Liver (tissue), 9 donors: ENCODE measurements around the gene SECISBP2L. TPM values are rescaled to one million over a fixed set of nuclear protein-coding genes. Genes with fewer than 3 reads are reported as not detected.

ENCODE experiments used
- DNase-seq: peaks from one replicate; pipeline ENCODE4 v3.0.0-alpha.2; 2017; ENCODE audit warnings: low spot score
- H3K27ac ChIP-seq, 2 donors: one replicate each; pipeline ENCODE4 v1.7.0; 2013; ENCODE audit warnings: inconsistent platforms in 2 of 2, low read length in 2 of 2, control low read depth in 1 of 2, low read depth in 1 of 2, mild to moderate bottlenecking in 1 of 2
- H3K27me3 ChIP-seq, 4 donors: one replicate each; pipeline versions ENCODE4 v1.6.1 to v1.7.0; 2013; ENCODE audit warnings: low read length in 3 of 4, inconsistent platforms in 1 of 4, mild to moderate bottlenecking in 1 of 4, moderate library complexity in 1 of 4; ENCODE audit not compliant: control insufficient read depth in 4 of 4, insufficient read depth in 4 of 4
- H3K36me3 ChIP-seq, 4 donors: one replicate each; pipeline versions ENCODE4 v1.6.1 to v1.7.0; 2013; ENCODE audit warnings: low read length in 3 of 4, mild to moderate bottlenecking in 3 of 4, low read depth in 1 of 4, moderate library complexity in 1 of 4; ENCODE audit not compliant: control insufficient read depth in 4 of 4, insufficient read depth in 3 of 4
- H3K4me1 ChIP-seq, 4 donors: one replicate each; pipeline versions ENCODE4 v1.6.1 to v1.7.0; 2013; ENCODE audit warnings: low read length in 3 of 4, mild to moderate bottlenecking in 3 of 4, moderate library complexity in 1 of 4; ENCODE audit not compliant: control insufficient read depth in 4 of 4, insufficient read depth in 4 of 4
- H3K4me3 ChIP-seq, 3 donors: one replicate each; pipeline versions ENCODE4 v1.6.1 to v1.7.0; 2013; ENCODE audit warnings: low read length in 3 of 3, control low read depth in 1 of 3, low read depth in 1 of 3, mild to moderate bottlenecking in 1 of 3
- H3K9ac ChIP-seq, 2 donors: one replicate each; pipeline ENCODE4 v1.7.0; 2013; ENCODE audit warnings: low read length in 2 of 2, mild to moderate bottlenecking in 2 of 2, moderate library complexity in 2 of 2, control low read depth in 1 of 2, low read depth in 1 of 2
- H3K9me3 ChIP-seq, 4 donors: one replicate each; pipeline versions ENCODE4 v1.6.1 to v1.7.0; 2013; ENCODE audit warnings: low read length in 3 of 4; ENCODE audit not compliant: control insufficient read depth in 4 of 4
- EGR1 ChIP-seq, 2 donors: IDR thresholded peaks; 2 replicates each; pipeline ENCODE4 v1.6.1; 2016 to 2018; ENCODE audit warnings: antibody characterized with exemption in 2 of 2, low read depth in 2 of 2
- FOXA1 ChIP-seq: IDR thresholded peaks from 2 replicates; pipeline ENCODE4 v1.6.1; 2016; ENCODE audit warnings: antibody characterized with exemption
- FOXA2 ChIP-seq: IDR thresholded peaks from 2 replicates; pipeline ENCODE4 v1.6.1; 2016; ENCODE audit warnings: antibody characterized with exemption
- GABPA ChIP-seq, 2 donors: IDR thresholded peaks in 1 of 2; conservative IDR thresholded peaks in 1 of 2; 2 replicates each; pipeline ENCODE4 v1.6.1; 2016; ENCODE audit warnings: antibody characterized with exemption in 2 of 2, mild to moderate bottlenecking in 1 of 2, moderate library complexity in 1 of 2
- HNF4G ChIP-seq: IDR thresholded peaks from 2 replicates; pipeline ENCODE4 v1.6.1; 2016; ENCODE audit warnings: antibody characterized with exemption
- NR2F2 ChIP-seq: IDR thresholded peaks from 2 replicates; pipeline ENCODE4 v1.6.1; 2016; ENCODE audit warnings: antibody characterized with exemption
- RXRA ChIP-seq, 2 donors: IDR thresholded peaks; 2 replicates each; pipeline ENCODE4 v1.6.1; 2017 to 2018; ENCODE audit warnings: antibody characterized with exemption in 2 of 2, mild to moderate bottlenecking in 1 of 2
- SP1 ChIP-seq: IDR thresholded peaks from 2 replicates; pipeline ENCODE4 v1.6.1; 2018; ENCODE audit warnings: antibody characterized with exemption, mild to moderate bottlenecking
- TAF1 ChIP-seq: conservative IDR thresholded peaks from 2 replicates; pipeline ENCODE4 v1.6.1; 2016; ENCODE audit warnings: antibody characterized with exemption, mild to moderate bottlenecking
- WGBS: extraction: QIAGEN DNeasy Blood & Tissue Kit; methylation state at CpG from one replicate; pipeline ENCODE4 v1.1.7; 2013; 5-methylcytosine and 5-hydroxymethylcytosine counted together
- polyA plus RNA-seq, 2 donors: library from polyadenylated mRNA; stranded (reverse) in 1 of 2; unstranded in 1 of 2; fragments of 200-250 nt in 1 of 2; fragments of >200 nt in 1 of 2; fragmentation: Nextera tagmentation in 1 of 2; extraction: Ambion mirVana in 1 of 2; gene quantifications; one replicate each; pipeline versions ENCODE4 v1.2.1 to v1.2.3, GENCODE V29; 2013 to 2015
- total RNA-seq, 2 donors: library from RNA; depleted of rRNA; stranded (reverse); fragments of >200 nt; gene quantifications; one replicate each; pipeline ENCODE4 v1.2.3, GENCODE V29; 2014
- TF ChIP-seq, protein P1 (sequence below): fragments of 150-350 bp; IDR thresholded peaks from 2 replicates; pipeline ENCODE4 v1.5.1; 2017; ENCODE audit warnings: improper control_type of control experiment, low read depth, low read length; ENCODE audit not compliant: missing input control
- TF ChIP-seq, protein P2 (sequence below): IDR thresholded peaks from 2 replicates; pipeline ENCODE4 v1.6.1; 2016; ENCODE audit warnings: antibody characterized with exemption
- TF ChIP-seq, protein P3 (sequence below): IDR thresholded peaks from 2 replicates; pipeline ENCODE4 v1.6.1; 2016; ENCODE audit warnings: antibody characterized with exemption
- TF ChIP-seq, protein P4 (sequence below): IDR thresholded peaks from 2 replicates; pipeline ENCODE4 v1.6.1; 2016; ENCODE audit warnings: antibody characterized with exemption, mild to moderate bottlenecking
- TF ChIP-seq, protein P5 (sequence below): IDR thresholded peaks from 2 replicates; pipeline ENCODE4 v1.6.1; 2016; ENCODE audit warnings: antibody characterized with exemption
- donor health status: healthy.
- donor health status: healthy.
- donor health status: healthy.
- donor health status: healthy.
- donor health status: healthy.

SECISBP2L gene
- total and polyA plus RNA-seq, 4 donors = 5.7 to 15.7 (median 14.3) TPM

DNA sequence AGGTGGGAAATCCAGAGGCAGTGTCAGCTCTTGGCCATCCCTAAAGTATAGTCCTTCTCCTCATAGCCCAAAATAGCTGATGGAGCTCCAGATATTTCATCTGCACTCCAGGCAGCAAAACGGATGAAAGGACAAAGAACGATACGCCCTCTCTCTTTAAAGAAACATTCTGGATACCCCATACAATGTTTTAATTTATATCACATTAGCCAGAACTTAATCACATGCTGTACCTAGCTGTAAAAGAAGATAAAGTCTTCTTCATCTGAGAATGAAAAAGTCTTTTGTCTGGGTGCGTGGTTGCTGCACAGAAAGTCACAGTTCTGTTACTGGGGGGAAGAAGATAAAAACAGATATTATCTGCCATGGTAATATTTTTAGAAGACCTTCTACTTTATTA, 78.2 kb downstream of the SECISBP2L start:
- Histone ChIP-seq H3K36me3 (no peaks in the 10 kb centered on the region), H3K27me3 (peaks cover 0 to 11% (median 0%) of the 10 kb centered on the region in 4 donors), H3K9me3 (no peaks in the 10 kb centered on the region), H3K4me3 (no peak overlapping the region), H3K4me1 (peaks cover 0 to 9% (median 7%) of the 10 kb centered on the region in 4 donors), H3K9ac (no peak overlapping the region), H3K27ac (no peak overlapping the region)
- DNase-seq = no peak
- WGBS = 84% methylated on average over 4 of the region's 4 CpGs
- no peak for TF ChIP-seq SP1
- TF ChIP-seq, protein P1, sequence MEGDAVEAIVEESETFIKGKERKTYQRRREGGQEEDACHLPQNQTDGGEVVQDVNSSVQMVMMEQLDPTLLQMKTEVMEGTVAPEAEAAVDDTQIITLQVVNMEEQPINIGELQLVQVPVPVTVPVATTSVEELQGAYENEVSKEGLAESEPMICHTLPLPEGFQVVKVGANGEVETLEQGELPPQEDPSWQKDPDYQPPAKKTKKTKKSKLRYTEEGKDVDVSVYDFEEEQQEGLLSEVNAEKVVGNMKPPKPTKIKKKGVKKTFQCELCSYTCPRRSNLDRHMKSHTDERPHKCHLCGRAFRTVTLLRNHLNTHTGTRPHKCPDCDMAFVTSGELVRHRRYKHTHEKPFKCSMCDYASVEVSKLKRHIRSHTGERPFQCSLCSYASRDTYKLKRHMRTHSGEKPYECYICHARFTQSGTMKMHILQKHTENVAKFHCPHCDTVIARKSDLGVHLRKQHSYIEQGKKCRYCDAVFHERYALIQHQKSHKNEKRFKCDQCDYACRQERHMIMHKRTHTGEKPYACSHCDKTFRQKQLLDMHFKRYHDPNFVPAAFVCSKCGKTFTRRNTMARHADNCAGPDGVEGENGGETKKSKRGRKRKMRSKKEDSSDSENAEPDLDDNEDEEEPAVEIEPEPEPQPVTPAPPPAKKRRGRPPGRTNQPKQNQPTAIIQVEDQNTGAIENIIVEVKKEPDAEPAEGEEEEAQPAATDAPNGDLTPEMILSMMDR = no peak
- TF ChIP-seq, protein P2, sequence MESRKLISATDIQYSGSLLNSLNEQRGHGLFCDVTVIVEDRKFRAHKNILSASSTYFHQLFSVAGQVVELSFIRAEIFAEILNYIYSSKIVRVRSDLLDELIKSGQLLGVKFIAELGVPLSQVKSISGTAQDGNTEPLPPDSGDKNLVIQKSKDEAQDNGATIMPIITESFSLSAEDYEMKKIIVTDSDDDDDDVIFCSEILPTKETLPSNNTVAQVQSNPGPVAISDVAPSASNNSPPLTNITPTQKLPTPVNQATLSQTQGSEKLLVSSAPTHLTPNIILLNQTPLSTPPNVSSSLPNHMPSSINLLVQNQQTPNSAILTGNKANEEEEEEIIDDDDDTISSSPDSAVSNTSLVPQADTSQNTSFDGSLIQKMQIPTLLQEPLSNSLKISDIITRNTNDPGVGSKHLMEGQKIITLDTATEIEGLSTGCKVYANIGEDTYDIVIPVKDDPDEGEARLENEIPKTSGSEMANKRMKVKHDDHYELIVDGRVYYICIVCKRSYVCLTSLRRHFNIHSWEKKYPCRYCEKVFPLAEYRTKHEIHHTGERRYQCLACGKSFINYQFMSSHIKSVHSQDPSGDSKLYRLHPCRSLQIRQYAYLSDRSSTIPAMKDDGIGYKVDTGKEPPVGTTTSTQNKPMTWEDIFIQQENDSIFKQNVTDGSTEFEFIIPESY = no peak
- no peak for TF ChIP-seq GABPA (IDR thresholded peaks at IDR 0.05 in 1 of 2, conservative IDR thresholded peaks at IDR 0.05 in 1 of 2)
- TF ChIP-seq RXRA (IDR thresholded peaks at IDR 0.05) = no peak

DNA sequence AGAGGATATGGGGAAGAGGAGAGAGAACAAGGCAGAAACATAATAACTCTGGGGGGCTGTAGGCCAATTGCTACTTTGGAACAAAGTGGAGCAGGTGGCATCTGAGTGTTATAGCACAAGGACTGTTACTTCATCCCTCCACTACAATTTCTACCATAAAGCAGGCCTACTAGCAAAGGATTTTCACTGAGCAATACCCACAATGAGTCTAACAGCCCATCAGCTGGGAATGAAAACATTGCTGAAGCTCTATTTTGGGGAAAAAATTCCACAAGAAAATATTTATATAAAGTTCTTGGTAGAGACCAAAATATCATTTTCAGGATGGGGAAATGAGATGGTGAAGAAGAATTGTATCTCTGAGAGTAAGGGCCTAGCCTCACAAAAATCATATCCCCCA, 78.9 kb downstream of the SECISBP2L start:
- no peaks in the 10 kb centered on the region for H3K9me3 ChIP-seq
- peaks cover 0 to 11% (median 0%) of the 10 kb centered on the region in 4 donors for H3K27me3 ChIP-seq
- no peak overlapping the region for H3K4me3 ChIP-seq
- no peak overlapping the region for H3K27ac ChIP-seq
- TF ChIP-seq GABPA (IDR thresholded peaks at IDR 0.05 in 1 of 2, conservative IDR thresholded peaks at IDR 0.05 in 1 of 2) = no peak
- TF ChIP-seq, protein P3, sequence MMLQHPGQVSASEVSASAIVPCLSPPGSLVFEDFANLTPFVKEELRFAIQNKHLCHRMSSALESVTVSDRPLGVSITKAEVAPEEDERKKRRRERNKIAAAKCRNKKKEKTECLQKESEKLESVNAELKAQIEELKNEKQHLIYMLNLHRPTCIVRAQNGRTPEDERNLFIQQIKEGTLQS = no peak
- no peak for TF ChIP-seq TAF1
- no peak for TF ChIP-seq HNF4G
- no peak for TF ChIP-seq FOXA1
- TF ChIP-seq, protein P4, sequence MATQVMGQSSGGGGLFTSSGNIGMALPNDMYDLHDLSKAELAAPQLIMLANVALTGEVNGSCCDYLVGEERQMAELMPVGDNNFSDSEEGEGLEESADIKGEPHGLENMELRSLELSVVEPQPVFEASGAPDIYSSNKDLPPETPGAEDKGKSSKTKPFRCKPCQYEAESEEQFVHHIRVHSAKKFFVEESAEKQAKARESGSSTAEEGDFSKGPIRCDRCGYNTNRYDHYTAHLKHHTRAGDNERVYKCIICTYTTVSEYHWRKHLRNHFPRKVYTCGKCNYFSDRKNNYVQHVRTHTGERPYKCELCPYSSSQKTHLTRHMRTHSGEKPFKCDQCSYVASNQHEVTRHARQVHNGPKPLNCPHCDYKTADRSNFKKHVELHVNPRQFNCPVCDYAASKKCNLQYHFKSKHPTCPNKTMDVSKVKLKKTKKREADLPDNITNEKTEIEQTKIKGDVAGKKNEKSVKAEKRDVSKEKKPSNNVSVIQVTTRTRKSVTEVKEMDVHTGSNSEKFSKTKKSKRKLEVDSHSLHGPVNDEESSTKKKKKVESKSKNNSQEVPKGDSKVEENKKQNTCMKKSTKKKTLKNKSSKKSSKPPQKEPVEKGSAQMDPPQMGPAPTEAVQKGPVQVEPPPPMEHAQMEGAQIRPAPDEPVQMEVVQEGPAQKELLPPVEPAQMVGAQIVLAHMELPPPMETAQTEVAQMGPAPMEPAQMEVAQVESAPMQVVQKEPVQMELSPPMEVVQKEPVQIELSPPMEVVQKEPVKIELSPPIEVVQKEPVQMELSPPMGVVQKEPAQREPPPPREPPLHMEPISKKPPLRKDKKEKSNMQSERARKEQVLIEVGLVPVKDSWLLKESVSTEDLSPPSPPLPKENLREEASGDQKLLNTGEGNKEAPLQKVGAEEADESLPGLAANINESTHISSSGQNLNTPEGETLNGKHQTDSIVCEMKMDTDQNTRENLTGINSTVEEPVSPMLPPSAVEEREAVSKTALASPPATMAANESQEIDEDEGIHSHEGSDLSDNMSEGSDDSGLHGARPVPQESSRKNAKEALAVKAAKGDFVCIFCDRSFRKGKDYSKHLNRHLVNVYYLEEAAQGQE = no peak
- no peak for TF ChIP-seq NR2F2
- TF ChIP-seq FOXA2 = no peak
- TF ChIP-seq EGR1 (IDR thresholded peaks at IDR 0.05; ENCODE audit: low read depth in 2 of 2) = no peak
- TF ChIP-seq SP1 = no peak
- TF ChIP-seq, protein P5, sequence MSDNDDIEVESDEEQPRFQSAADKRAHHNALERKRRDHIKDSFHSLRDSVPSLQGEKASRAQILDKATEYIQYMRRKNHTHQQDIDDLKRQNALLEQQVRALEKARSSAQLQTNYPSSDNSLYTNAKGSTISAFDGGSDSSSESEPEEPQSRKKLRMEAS = no peak
- TF ChIP-seq, protein P1 = no peak
- DNase-seq = no peak
- H3K9ac ChIP-seq = no peak overlapping the region
- H3K36me3 ChIP-seq = no peaks in the 10 kb centered on the region
- peaks cover 3 to 15% (median 11%) of the 10 kb centered on the region in 4 donors for H3K4me1 ChIP-seq
